Choroid plexus epithelial cell (primary cell): ENCODE data around the gene PDE6C.

Experiments used
- DNase-seq: peaks from one replicate; pipeline ENCODE4 v3.0.0-alpha.2; 2010; ENCODE audit warnings: low read depth
- H3K4me3 ChIP-seq: 2 replicates; pipeline ENCODE4 v1.5.1; 2011; ENCODE audit warnings: low read depth, mild to moderate bottlenecking, control low read depth, low read length, moderate library complexity
- TF ChIP-seq, protein P1 (sequence below): conservative IDR thresholded peaks from 2 replicates; pipeline ENCODE4 v1.5.1; 2011; ENCODE audit warnings: low read depth, mild to moderate bottlenecking, control low read depth, inconsistent platforms, low read length, moderate library complexity

The PDE6C gene

DNA sequence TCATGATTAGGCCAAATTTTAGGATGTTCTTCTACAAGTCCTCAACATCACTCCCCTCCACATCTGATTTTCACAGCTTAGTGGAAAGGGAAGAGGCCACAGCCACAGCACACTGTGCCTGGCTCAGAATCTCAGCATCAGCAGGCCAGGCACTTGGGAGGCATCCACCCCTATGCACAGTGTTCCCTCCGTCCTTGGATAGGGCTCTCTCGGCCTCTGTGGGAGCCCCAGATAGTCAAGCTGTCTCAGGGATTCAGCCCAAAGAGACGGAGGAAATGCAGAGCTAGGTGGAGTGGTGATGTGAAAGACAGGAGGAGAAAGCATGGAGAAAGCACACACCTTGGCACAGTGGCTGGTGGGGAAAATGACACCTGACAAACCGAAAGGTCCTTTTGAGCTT is 12.6 kb upstream of the PDE6C start:
- H3K4me3 ChIP-seq, result no peak overlapping the region
- TF ChIP-seq, protein P1, sequence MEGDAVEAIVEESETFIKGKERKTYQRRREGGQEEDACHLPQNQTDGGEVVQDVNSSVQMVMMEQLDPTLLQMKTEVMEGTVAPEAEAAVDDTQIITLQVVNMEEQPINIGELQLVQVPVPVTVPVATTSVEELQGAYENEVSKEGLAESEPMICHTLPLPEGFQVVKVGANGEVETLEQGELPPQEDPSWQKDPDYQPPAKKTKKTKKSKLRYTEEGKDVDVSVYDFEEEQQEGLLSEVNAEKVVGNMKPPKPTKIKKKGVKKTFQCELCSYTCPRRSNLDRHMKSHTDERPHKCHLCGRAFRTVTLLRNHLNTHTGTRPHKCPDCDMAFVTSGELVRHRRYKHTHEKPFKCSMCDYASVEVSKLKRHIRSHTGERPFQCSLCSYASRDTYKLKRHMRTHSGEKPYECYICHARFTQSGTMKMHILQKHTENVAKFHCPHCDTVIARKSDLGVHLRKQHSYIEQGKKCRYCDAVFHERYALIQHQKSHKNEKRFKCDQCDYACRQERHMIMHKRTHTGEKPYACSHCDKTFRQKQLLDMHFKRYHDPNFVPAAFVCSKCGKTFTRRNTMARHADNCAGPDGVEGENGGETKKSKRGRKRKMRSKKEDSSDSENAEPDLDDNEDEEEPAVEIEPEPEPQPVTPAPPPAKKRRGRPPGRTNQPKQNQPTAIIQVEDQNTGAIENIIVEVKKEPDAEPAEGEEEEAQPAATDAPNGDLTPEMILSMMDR, result no peak
- no peak for DNase-seq

DNA sequence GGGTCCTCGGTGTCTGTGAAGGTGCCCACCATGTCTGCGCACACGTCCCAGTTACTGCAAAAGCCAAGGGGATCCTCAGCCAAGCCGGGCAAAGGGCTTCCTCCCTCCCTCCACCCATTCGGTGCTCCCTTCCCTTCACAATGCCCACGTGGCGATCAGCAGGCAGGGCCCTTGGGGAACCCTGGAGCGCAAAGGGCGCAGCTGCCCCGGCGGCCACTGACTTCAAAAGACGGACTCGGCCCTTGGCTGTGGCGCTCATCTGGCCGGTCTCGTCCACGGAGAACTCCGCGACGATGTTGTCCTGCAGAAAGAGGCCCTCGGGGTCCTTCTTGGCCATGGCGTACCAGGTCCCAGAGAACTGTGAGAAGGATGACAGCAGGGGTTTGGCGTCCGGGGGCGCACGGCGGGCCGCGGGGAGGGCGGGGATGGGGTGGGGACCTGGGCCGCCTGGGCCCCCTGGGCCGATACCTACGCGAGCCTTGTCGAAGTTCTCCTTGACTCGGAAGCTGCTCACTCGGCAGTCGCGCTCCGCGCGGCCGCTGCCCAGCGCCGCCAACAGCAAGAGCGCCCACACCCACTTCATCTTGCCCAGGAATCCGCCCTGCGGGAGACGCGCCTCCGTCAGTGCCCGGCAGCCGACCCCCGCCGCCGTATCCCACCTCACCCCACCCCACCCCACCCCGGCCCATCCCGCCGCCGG is 11.7 kb upstream of the PDE6C start:
- no peak overlapping the region for H3K4me3 ChIP-seq
- TF ChIP-seq, protein P1, result no peak
- DNase-seq, result peak; percentile 53

DNA sequence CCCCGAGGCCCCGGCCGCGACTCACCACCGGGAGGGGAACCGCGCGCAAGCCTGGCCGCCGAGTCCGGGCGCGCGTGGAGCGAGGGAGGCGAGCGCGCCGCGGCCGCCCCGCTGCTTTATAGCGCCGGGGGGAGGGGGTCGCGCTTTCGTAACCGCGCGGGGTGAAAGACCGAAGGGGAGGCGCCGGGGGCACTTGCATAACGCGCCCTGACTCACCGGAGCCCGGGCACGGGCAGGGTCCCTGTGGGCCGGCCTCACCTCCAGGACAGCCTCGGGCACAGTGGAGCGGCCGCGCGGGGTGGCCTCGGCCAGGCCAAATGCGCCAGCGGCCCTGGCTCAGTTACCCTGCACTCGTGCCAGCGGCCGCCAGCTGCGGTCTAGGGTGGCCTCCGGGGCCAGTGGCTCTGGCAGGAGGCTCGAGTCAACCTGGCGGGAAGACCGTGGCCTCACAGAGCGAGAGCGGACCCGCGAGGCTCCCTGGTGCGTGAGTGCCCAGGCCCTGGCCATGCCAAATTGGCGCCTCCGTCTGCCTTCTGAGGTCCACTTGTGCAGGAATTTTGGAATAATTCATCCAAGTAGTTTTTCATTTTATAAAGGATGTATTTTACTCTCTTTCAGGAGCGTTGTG is 11.1 kb upstream of the PDE6C start, which contains the start of gene RBP4:
RBP4 (minus strand) TSS at position 90 of the 628 bp plus-strand sequence. CDS start 207 bp downstream, outside the sequence.
- TF ChIP-seq, protein P1, result no peak
- no peak for DNase-seq
- H3K4me3 ChIP-seq, result peak within 1 kb of the TSS; percentile 17

DNA sequence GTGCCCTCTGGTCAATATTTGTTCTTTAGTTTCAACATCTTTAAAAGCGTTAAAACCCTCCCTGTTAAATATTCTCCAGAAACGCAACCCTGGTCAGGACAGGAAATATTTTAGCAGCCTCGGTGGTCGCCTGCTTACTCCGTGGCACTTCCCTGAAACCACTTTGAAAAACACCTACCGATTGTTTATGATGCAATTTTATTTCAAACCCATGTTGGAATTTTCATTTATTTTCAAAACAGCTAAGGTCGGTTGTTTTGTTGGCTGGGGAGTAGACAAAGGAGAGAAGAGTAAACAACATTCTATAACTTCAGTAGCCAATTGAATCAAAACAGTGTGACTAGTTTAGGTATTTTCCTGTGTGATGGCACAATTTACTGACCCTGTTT is 10.6 kb upstream of the PDE6C start:
- no peak overlapping the region for H3K4me3 ChIP-seq
- TF ChIP-seq, protein P1, result no peak
- no peak for DNase-seq

DNA sequence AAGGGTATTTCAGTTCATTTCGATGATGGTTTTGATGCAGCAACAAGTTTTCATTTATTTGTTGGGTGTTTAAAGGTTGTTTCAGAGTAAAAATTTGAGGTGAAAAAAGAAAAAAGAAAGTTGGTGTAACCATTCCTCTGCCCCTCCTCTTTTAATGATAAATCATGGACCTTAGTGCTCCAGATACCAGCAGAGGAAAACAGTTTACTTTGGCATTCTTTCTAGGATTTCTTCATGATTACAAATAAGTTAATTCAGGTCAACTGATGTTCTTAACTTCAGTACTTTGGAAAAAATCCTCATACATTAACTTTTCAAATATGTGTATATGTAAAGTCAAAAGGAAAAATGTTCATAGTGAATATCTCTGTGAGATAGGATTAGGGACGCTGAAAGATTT is 9.3 kb upstream of the PDE6C start:
- DNase-seq, result no peak
- H3K4me3 ChIP-seq, result no peak overlapping the region
- TF ChIP-seq, protein P1, result no peak

DNA sequence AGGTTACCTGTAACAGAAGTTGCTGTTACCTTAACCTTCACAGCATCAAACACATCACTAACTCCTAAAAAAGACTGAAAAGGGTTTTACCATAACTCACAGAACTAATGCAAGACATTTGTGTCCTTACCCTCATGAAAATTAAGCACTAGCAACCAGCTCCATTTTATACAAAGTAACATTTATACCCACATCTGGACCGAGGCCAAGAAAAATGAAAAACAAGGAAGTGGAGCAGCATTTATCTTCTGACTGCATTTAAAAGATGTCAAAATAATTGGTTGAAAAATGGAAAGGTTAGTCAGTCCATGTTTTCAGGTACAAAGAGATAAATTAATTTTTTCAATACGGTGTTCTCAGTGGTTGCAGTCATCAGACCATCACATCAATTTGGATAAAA is 8.2 kb upstream of the PDE6C start:
- no peak overlapping the region for H3K4me3 ChIP-seq
- TF ChIP-seq, protein P1, result no peak
- DNase-seq, result no peak

DNA sequence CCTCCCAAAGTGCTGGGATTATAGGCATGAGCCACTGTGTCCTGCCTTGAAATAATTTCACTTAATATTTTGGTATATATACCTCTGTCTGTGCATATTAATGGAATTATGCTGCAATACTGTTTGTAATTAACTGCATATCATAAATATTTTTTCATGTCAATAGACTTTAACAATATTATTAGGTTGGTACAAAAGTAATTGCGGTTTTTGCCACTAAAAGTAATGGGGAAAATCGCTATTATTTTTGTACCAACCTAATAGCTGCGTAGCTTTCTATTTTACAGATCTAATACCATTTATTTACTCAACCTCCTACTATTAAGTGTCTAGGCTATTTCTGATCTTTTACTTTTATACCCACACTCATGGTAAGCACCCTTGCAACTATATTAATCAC is 3.9 kb upstream of the PDE6C start:
- TF ChIP-seq, protein P1, result no peak
- no peak overlapping the region for H3K4me3 ChIP-seq
- DNase-seq, result no peak
